ENCODE data around the gene CSPG4.
"Not testable (repeated sequence)": the region's sequence is repeated elsewhere in the genome, so short reads cannot be mapped to it uniquely, and the experiment has no call there.

CSPG4 gene

DNA sequence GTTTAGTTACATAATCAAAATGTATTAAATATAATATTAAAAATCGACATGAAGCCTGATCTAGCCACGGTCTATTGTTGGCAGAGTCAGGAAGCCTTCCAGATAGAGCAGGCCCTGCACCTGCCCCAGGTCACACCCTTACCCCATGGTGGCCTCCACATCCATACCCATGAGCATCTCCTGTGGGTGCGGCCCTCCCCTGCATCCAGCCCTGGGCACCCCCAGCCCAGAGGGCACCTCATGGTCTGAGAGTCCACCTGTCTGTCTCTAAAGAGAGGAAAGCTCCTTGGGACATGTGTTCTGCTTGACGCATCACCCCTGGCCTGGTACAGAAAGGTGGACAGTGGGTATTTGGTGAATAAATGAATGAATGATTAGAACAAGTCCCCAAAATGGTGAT, 37.2 kb upstream of the CSPG4 start:
- DNase-seq (ENCODE audit: low read depth) = no peak
- no peak overlapping the region for H3K4me3 ChIP-seq (ENCODE audit: control insufficient read depth, low read depth, low read length)
- TF ChIP-seq, protein P1, sequence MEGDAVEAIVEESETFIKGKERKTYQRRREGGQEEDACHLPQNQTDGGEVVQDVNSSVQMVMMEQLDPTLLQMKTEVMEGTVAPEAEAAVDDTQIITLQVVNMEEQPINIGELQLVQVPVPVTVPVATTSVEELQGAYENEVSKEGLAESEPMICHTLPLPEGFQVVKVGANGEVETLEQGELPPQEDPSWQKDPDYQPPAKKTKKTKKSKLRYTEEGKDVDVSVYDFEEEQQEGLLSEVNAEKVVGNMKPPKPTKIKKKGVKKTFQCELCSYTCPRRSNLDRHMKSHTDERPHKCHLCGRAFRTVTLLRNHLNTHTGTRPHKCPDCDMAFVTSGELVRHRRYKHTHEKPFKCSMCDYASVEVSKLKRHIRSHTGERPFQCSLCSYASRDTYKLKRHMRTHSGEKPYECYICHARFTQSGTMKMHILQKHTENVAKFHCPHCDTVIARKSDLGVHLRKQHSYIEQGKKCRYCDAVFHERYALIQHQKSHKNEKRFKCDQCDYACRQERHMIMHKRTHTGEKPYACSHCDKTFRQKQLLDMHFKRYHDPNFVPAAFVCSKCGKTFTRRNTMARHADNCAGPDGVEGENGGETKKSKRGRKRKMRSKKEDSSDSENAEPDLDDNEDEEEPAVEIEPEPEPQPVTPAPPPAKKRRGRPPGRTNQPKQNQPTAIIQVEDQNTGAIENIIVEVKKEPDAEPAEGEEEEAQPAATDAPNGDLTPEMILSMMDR (IDR thresholded peaks at IDR 0.05; ENCODE audit: control insufficient read depth, insufficient read depth, low read depth, low read length, missing control alignments) = no peak

DNA sequence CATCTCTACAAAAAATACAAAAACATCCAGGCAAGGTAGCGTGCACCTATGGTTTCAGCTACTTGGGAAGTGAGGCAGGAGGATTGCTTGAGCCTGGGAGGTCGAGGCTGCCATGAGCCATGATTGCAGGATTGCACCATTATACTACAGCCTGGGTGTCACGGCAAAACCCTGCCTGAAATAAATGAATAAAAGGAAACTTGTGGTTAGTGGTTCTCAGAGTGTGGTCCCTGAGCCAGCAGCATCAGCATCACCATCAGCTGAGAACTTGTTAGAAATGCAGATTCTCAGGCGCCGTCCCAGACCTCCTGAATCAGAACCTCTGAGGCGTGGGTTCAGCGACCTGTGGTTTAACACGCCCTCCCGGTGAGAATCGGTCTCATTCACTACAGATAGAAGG, 36.2 kb upstream of the CSPG4 start:
- not testable (repeated sequence) for DNase-seq (ENCODE audit: low read depth)

DNA sequence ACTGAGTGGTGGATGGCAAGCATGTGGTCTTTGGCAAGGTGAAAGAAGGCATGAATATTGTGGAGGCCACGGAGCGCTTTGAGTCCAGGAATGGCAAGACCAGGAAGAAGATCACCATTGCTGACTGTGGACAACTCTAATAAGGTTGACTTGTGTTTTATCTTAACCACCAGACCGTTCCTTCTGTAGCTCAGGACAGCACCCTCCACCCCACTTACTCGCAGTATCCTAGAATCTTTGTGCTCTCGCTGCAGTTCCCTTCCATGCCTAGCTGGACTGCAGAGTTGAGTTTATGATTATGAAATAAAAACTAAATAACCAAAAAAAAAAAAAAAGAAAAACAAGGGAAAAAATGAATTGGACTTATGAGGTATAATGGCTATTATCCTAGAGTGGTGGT, 34.5 kb upstream of the CSPG4 start:
- not testable (repeated sequence) for DNase-seq (ENCODE audit: low read depth); H3K4me3 ChIP-seq (ENCODE audit: control insufficient read depth, low read depth, low read length)

More for the DNA sequence above, 36.2 kb upstream of the CSPG4 start:
- H3K4me3 ChIP-seq (ENCODE audit: control insufficient read depth, low read depth, low read length) = not testable (repeated sequence)

DNA sequence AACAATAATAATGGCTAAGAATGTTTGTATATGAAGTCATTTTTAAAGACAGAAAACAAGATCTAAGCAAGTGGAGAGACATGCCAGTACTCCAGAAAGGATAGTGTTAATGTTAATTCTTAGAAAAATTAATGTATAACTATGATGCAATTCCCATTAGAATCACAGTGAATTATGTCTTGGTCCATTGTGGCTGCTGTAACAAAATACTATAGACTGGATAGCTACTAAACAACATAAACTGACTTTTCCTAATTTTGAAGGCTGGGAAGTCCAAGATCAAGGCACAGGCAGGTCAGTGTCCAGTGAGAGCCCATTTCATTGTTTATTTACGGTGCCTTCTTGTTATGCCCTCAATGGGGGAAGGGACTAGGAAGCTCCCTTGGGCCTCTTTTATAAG, 32.7 kb upstream of the CSPG4 start:
- TF ChIP-seq, protein P1 (IDR thresholded peaks at IDR 0.05; ENCODE audit: control insufficient read depth, insufficient read depth, low read depth, low read length, missing control alignments) = no peak
- DNase-seq (ENCODE audit: low read depth) = no peak
- H3K4me3 ChIP-seq (ENCODE audit: control insufficient read depth, low read depth, low read length) = no peak overlapping the region

DNA sequence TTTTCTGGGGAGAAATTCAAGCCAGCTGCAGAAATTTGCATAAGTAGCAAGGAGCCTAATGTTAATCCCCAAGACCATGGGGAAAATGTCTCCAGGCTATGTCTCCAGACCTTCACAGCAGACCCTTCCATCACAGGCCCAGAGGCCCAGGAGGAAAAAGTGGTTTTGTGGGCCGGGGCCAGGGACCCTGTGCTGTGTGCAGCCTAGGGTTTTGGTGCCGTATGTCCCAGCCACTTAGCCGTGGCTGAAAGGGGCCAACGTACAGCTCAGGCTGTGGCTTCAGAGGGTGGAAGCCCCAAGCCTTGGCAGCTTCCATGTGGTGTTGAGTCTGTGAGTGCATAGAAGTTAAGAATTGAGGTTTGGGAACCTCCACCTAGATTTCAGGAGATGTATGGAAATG, 29.7 kb upstream of the CSPG4 start:
- not testable (repeated sequence) for H3K4me3 ChIP-seq (ENCODE audit: control insufficient read depth, low read depth, low read length); DNase-seq (ENCODE audit: low read depth)

DNA sequence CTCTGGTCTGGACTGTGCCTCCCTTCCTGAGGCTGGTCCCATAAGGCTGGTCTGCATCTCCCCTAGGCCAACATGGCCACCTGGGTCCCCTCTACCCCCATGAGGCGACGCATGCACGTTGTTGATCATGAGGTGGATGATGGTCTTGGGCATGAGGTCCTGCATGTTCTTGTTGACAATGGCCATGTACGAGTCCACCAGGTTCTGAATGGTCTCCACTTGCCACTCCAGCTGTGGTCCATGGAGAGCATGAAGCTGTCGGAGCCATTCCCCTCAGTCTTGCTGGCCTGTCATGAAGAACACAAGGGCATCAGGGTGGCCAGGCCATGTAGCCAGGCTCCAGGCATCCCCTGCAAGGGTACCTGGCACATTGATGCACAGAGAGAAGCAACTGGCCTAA, 27.1 kb upstream of the CSPG4 start:
- DNase-seq (ENCODE audit: low read depth) = no peak
- TF ChIP-seq, protein P1 (IDR thresholded peaks at IDR 0.05; ENCODE audit: control insufficient read depth, insufficient read depth, low read depth, low read length, missing control alignments) = no peak
- H3K4me3 ChIP-seq (ENCODE audit: control insufficient read depth, low read depth, low read length) = no peak overlapping the region

DNA sequence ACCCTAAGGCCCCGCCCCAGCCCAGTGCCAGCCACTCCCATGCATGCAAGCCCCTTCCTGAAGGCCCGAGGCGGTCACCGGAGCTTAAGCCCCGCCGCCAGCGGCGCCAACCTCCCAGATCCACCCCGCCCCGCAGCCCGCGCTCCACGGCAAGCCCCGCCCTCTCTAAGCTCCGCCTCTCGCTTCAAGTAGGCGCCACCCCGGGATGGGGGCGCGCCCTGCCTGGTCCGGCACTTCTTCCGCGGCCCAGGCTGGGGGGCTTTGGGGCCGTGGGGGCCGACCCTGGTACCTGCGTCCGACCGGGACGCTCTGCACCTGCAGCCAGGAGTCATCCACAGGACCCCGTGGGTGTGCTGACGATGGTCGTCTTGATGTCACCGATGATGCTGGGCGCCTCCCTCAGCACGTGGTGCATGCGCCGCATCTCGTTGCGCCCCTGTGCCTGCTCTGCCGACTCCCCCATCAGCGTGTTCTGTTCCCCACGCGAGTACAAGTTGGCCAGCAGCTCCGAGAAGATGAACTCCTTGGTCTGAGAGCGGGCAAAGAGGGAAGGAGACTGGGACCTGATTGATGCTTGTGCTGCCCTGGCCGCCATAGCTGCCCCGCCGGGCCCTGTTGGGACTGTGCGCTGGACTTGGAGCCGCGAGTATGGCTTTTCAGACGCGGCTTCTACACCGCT, 26.1 kb upstream of the CSPG4 start:
- peak; percentile 44 for DNase-seq (ENCODE audit: low read depth)
- H3K4me3 ChIP-seq (ENCODE audit: control insufficient read depth, low read depth, low read length) = peak overlapping the region; percentile 83
- TF ChIP-seq, protein P1 (IDR thresholded peaks at IDR 0.05; ENCODE audit: control insufficient read depth, insufficient read depth, low read depth, low read length, missing control alignments) = no peak

DNA sequence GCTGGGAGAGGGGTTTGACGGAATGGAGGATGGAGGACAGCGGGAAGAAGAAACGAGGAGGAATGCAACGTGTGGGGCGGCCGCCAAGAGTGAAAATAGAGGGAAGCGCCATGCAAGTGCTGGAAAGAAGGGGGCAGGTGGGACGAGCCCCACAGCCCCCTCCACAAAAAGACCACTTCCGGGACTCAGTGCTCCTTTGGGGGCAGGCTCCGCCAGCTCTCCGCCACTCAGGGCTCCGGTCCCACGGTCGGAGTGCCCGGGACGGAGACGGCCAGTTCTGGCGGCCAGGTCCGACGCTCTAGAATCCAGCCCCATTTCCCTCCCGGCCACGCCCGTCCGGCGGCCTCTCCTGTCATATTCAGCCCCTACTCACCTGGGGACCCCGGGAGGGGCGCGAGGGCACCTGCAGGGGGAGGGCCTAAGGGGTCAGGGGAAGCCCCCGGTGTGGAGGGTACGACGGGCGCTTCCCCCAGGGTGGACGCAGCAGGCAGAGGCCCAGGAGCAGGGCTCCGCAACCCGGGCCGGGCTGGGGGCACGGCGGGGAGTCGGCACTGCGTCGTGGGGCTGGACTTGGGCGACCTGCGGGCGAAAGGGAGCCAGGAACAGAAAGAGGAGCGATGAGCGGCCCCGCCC, 25.5 kb upstream of the CSPG4 start:
- no peak for DNase-seq (ENCODE audit: low read depth)
- TF ChIP-seq, protein P1 (IDR thresholded peaks at IDR 0.05; ENCODE audit: control insufficient read depth, insufficient read depth, low read depth, low read length, missing control alignments) = no peak
- H3K4me3 ChIP-seq (ENCODE audit: control insufficient read depth, low read depth, low read length) = peak overlapping the region; percentile 83

DNA sequence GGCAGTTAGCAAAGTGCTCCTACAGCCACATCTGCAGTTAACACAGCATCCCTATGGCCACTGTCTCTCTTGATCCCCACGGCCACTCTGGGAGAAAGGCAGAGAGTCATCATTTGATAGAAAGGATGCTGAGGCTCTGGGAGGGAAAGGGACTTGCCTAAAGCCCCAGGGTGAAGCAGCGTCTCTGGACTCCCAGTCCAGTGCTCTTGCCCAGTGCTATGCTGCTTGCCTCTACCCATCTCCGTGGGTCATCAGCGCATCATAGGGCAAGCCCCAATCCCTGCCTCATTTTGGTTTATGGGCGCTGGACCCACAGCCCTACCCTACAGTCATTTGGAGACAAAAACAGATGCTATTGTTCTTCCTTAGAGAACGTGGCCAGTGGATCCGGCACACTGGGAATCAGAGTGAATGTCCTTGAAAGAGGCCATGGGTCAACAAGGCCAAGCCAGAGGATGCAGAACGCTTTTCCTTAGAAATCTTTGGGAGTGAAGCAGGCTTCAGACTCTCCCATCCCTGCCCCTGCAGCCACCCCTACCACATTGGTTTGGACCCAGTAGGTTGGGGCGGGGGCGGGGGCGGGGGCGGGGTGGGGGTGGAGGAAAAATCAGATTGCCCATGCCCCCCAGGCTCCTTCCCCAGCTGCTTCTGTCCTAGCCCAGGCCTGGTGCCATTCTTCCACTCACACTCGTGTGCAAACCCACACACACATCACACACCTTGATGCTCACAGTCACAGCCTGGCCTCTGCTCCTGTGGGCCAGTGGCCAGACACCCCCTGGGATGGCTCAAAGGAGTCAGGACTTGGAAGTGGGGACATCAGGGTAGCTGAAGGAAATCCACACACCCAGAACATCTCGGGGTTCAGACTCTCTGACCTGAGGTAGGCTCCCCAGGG, 24.7 kb upstream of the CSPG4 start:
- H3K4me3 ChIP-seq (ENCODE audit: control insufficient read depth, low read depth, low read length) = peak overlapping the region; percentile 83

More for the DNA sequence above, 24.7 kb upstream of the CSPG4 start:
- not testable (repeated sequence) for DNase-seq (ENCODE audit: low read depth)
